Measurements from ENCODE around the gene CEP128.

DNA sequence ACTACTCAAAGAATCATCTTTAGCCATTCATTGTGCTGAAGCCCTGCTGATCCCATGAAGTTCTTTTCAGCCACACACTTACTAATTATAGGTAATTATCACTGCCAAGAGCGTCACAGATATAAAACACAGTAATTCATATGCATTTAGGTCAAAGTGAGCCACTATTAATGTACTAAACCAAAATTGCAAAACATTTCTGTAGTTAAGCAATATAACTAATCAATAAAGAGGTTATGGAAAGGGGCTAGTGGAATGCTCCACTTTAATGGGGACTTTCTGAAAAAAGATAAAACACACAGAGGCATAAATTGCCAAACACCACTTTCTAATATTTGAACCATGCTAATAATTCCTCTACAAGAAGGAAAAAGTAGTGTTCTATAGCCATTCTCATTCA is 6.8 kb upstream of the CEP128 start:
- TF ChIP-seq FOXM1 (IDR thresholded peaks at IDR 0.05; ENCODE audit: borderline replicate concordance) (no peak), SP1 (IDR thresholded peaks at IDR 0.05) (no peak), BHLHE40 (IDR thresholded peaks at IDR 0.05; ENCODE audit: borderline replicate concordance) (no peak), L3MBTL2 (conservative IDR thresholded peaks at IDR 0.05) (no peak), FOXA1 (IDR thresholded peaks at IDR 0.05) (no peak), LEF1 (IDR thresholded peaks at IDR 0.05; ENCODE audit: borderline replicate concordance) (no peak)
- TF ChIP-seq, protein P1, sequence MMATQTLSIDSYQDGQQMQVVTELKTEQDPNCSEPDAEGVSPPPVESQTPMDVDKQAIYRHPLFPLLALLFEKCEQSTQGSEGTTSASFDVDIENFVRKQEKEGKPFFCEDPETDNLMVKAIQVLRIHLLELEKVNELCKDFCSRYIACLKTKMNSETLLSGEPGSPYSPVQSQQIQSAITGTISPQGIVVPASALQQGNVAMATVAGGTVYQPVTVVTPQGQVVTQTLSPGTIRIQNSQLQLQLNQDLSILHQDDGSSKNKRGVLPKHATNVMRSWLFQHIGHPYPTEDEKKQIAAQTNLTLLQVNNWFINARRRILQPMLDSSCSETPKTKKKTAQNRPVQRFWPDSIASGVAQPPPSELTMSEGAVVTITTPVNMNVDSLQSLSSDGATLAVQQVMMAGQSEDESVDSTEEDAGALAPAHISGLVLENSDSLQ (IDR thresholded peaks at IDR 0.05), result no peak

Data from HEK293T (cell line).